ENCODE results near the gene SIRT1. TPM values are rescaled to one million over a fixed set of nuclear protein-coding genes. Genes with fewer than 3 reads are reported as not detected.
"Not testable (repeated sequence)": the region's sequence is repeated elsewhere in the genome, so short reads cannot be mapped to it uniquely, and the experiment has no call there.

SIRT1 gene
- total RNA-seq, 1 experiment from 2014 or later: 13.7 TPM

DNA sequence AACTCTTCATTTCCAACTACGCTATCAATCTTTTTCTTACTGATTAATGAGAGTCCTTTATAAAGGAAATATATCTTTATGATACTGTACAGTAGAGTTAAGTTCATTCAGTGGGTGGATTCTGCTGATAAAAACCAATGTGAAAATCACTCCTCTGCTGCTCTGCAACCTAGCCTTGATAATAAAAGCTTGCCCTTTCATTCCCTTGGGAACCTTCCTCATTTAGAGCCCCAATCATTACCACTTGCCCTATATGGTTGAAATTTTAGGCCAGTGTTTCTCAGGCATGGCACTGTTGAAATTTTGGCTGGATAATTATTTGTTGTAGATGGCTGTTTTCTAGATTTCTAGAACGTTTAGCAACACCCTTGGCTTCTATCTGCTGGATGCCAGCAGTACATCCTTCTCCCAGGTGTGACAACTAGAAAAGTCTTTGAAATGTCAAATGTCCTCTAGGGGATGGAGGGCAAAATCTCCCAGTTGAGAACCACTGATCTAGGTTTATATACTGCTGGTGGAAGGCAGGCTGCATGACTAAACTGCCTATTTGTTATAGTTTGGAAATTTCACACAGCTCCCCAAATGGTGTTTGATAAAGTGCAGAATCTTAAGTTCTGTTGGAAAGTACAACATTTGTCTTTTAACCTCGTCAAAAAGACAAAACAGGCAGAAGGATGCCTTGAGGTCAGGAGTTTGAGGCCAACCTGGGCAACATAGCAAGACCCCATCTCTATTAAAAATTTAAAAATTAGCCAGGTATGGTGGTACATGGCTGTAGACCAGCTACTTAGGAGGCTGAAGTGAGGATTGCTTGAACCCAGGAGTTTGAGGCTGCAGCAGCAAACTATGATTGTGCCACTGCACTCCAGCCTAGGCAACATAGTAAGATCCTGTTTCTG, 8.9 kb upstream of the SIRT1 start:
- DNase-seq (ENCODE audit: low read depth): no peak

DNA sequence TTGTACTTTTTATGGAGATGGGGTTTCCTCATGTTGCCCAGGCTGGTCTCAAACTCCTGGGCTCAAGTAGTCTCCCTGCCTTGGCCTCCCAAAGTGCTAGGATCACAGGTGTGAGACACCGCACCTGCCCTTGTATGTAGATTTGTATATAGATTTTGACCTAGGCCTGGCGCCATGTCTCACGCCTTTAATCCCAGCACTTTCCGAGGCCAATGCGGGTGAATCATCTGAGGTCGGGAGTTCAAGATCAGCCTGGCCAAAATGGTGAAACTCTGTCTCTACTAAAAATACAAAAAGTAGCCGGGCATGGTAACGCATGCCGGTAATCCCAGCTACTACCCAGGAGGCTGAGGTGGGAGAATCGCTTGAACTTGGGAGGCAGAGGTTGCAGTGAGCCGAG, 7.0 kb upstream of the SIRT1 start:
- not testable (repeated sequence) for DNase-seq (ENCODE audit: low read depth)

GRCh38 chr10:67878133-67878532, 6.3 kb upstream of the SIRT1 start:
- no peak for DNase-seq (ENCODE audit: low read depth)

- no peak for DNase-seq (ENCODE audit: low read depth)
Measured at GRCh38 chr10:67883710-67884312, 645 bp upstream of the SIRT1 start.

DNA sequence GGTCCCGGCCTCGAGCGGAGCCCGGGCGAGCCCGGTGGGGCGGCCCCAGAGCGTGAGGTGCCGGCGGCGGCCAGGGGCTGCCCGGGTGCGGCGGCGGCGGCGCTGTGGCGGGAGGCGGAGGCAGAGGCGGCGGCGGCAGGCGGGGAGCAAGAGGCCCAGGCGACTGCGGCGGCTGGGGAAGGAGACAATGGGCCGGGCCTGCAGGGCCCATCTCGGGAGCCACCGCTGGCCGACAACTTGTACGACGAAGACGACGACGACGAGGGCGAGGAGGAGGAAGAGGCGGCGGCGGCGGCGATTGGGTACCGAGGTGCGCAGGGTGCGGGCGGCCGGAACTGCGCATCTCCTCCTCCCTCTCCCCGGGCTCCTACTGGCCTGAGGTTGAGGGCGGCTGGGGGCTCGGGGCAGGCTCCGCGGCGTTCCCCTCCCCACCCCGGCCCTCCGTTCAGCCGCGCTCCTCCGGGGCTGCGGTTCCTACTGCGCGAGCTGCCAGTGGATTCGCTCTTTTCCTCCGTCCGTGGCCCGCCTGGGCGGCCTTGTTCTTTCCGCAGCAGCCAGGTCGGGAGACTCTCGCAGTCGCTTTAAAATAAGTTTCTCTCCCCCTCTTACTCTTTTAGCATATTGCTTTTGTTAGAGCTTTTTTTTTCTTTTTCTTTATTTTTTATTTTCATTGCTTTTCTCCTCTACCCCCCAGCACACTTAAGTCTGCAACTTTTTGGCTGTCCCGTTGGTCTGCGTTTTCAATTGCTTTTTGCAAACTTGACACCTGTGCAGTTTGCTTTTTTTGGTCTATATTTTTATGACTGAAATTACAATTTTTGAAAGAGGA, 600 bp downstream of the SIRT1 start:
- peak; percentile 78 for DNase-seq (ENCODE audit: low read depth)

GRCh38 chr10:67893637-67894036, 9.2 kb downstream of the SIRT1 start:
- DNase-seq (ENCODE audit: low read depth): no peak

GRCh38 chr10:67903581-67903980, 19.1 kb downstream of the SIRT1 start:
- DNase-seq (ENCODE audit: low read depth): peak; percentile 30

DNA sequence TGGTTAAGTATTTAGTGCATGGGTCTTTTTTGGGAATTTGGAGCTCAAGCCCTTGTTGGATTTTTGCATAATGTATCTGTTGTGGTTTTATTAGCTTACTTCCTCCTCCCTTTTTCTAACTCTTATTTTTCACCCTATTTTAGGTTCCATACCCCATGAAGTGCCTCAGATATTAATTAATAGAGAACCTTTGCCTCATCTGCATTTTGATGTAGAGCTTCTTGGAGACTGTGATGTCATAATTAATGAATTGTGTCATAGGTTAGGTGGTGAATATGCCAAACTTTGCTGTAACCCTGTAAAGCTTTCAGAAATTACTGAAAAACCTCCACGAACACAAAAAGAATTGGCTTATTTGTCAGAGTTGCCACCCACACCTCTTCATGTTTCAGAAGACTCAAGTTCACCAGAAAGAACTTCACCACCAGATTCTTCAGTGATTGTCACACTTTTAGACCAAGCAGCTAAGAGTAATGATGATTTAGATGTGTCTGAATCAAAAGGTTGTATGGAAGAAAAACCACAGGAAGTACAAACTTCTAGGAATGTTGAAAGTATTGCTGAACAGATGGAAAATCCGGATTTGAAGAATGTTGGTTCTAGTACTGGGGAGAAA, 28.0 kb downstream of the SIRT1 start:
- DNase-seq (ENCODE audit: low read depth): no peak

- no peak for DNase-seq (ENCODE audit: low read depth)
Measured at GRCh38 chr10:67914777-67915340, 30.4 kb downstream of the SIRT1 start.

DNA sequence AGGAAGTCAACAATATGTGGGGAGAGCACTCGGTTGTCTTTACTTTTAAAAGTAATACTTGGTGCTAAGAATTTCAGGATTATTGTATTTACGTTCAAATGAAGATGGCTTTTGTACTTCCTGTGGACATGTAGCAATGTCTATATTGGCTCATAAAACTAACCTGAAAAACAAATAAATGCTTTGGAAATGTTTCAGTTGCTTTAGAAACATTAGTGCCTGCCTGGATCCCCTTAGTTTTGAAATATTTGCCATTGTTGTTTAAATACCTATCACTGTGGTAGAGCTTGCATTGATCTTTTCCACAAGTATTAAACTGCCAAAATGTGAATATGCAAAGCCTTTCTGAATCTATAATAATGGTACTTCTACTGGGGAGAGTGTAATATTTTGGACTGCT, 32.7 kb downstream of the SIRT1 start:
- DNase-seq (ENCODE audit: low read depth): no peak

GRCh38 chr10:67917679-67918078, 33.2 kb downstream of the SIRT1 start:
- no peak for DNase-seq (ENCODE audit: low read depth)

- DNase-seq (ENCODE audit: low read depth): no peak
Measured at GRCh38 chr10:67921065-67921464, 36.6 kb downstream of the SIRT1 start.

DNA sequence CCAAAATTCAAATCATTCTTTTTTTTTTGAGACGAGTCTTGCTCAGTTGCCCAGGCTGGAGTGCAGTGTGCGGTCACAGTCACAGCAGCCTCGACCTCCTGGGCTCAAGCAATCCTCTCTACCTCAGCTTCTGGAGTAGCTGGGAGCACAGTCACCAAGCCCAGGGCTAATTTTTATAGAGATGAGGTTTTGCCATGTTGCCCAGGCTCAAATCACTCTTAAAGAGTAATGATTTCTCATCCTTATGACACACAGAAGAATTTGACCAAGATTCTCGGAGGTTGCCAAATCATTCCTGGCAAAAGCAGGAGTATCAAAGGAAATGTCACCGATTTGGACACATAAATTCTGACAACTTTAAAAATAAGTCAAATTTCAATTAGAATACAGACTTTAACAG, 39.1 kb downstream of the SIRT1 start:
- DNase-seq (ENCODE audit: low read depth): peak; percentile 54

DNA sequence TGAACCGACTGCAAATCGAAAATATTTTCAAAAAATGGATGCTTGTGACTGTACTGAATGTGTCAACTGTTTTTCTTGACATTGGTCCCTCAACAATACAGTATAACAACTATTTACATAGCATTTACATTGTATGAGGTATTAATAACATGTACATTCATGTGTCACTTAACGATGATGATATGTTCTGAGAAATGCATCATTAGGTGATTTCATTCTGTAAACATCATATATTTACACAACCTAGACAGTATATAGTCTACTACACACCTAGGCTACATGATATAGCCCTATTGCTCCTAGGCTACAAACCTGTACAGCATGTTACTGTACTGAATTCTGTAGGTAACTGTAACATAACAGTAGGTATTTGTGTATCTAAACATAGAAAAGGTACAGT, 39.7 kb downstream of the SIRT1 start:
- no peak for DNase-seq (ENCODE audit: low read depth)

DNA sequence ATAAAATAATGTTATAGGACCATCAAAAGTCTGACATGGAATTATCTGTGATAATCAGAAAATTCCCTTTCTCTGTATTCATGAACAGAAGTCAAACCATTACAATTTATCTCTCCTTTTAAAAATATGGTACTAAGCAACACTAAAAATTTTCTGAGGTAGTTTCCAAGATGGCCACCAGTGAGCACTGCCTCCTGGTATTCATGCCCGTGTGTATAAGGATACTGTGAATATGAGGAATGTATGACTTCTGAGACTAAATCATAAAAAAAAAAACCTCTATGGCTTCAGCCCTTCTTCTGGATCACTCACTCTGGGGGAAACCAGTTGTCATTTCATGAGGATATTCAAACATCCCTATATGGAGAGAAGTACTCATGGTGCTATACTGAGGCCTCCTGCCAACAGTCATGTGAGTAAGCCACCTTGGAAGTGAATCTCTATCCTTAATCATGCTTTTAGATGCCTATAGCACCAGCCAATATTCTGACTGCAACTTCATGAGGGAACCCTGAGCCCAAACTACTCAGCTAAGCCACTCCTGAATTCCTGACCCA, 41.1 kb downstream of the SIRT1 start:
- DNase-seq (ENCODE audit: low read depth): peak; percentile 20

DNA sequence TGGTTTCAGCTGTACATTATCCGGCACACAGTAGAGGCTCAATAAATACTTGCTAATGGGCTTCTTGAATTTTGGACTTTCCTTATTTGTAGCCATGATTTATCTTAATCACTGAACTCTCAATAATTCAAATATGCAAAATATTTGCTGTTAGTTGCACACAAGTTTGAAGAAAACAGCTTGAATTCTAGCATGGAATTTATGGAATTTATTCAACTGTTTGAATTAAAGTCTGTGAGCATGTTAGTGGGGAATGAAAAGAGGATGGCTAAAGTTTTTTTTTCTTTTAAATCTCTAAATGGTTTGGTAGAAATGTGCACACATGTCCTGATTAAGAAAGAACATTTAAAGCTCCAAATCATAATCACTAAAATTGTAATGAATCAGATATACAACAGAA, 42.5 kb downstream of the SIRT1 start:
- DNase-seq (ENCODE audit: low read depth): no peak

DNA sequence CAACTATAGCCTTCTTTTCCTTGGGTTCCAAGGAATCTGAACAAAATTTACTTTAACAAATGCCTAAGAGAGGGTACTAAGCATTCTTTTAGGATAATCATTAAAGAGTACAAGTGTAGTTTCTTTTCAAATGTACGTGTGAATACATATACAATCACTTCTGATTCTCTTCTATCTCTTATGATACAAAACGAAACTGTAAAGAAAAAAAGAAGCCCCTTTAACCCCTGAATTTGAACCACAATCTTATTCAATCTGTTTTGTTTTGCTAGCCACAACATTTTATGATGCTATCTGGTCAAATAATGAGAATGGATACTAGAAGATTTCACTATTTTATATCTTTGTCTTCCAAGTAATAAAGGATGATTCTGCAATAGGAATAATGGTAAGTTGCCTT, 48.7 kb downstream of the SIRT1 start:
- DNase-seq (ENCODE audit: low read depth): no peak

DNA sequence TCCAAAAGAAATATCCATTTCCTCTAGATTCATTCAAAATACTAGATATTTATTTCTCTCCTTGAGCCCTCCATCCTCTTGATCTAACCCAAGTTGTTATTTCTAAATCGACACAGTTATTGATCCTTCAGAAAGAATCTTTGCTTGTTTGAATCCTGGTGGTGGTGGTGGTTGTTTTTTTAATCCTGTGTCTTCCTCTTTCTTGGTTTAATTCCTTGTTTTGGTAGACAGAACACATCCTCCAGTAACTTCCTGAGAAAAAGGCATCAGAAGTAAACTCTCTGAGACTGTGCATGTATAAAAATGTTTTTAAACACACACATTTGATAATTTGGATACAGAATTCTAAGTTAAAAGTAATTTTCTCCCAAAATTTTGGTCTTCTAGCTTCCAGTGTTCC, 49.9 kb downstream of the SIRT1 start:
- no peak for DNase-seq (ENCODE audit: low read depth)

DNA sequence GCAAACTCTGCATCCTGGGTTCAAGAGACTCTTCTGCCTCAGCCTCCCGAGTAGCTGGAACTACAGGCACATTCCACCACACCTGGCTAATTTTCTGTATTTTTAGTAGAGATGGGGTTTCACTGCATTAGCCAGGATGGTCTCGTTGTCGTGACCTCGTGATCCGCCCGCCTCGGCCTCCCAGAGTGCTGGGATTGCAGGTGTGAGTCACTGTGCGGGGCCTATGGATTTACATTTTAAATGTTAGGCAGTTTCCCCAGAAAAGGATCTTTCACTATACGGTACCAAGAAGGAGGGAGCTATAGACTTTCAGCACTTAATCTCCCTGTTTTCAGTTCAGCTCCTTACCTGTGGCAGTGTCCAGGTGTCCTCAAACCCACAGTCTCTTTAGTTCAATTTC, 50.8 kb downstream of the SIRT1 start:
- no peak for DNase-seq (ENCODE audit: low read depth)

GRCh38 chr10:67936416-67936815, 52.0 kb downstream of the SIRT1 start:
- no peak for DNase-seq (ENCODE audit: low read depth)

- no peak for DNase-seq (ENCODE audit: low read depth)
Measured at GRCh38 chr10:67943917-67944316, 59.5 kb downstream of the SIRT1 start.
